BE2C (cell line): ENCODE results near the gene USP1.
A peak's percentile ranks its signal among the peaks of the same experiment; 100 is the strongest.

Experiments
- DNase-seq: peaks from one replicate; pipeline ENCODE4 v3.0.0-alpha.2; 2020
- H3K27me3 ChIP-seq: fragments of 250-450 bp; sonication (Bioruptor Pico); 2 replicates; pipeline ENCODE4 v1.5.1; 2020; ENCODE audit warnings: mild to moderate bottlenecking
- H3K36me3 ChIP-seq: fragments of 250-450 bp; sonication (Bioruptor Pico); 2 replicates; pipeline ENCODE4 v1.5.1; 2020; ENCODE audit warnings: mild to moderate bottlenecking
- H3K4me1 ChIP-seq: fragments of 250-450 bp; sonication (Bioruptor Pico); 2 replicates; pipeline ENCODE4 v1.5.1; 2020
- H3K4me3 ChIP-seq: 2 replicates; pipeline ENCODE4 v1.5.1; 2011; ENCODE audit warnings: low read depth, low read length
- H3K9me3 ChIP-seq: fragments of 250-450 bp; sonication (Bioruptor Pico); 2 replicates; pipeline ENCODE4 v1.5.1; 2020
- CTCF ChIP-seq: IDR thresholded peaks from 2 replicates; pipeline ENCODE4 v1.5.1; 2012; ENCODE audit warnings: mild to moderate bottlenecking, low read depth, low read length

USP1 gene

DNA sequence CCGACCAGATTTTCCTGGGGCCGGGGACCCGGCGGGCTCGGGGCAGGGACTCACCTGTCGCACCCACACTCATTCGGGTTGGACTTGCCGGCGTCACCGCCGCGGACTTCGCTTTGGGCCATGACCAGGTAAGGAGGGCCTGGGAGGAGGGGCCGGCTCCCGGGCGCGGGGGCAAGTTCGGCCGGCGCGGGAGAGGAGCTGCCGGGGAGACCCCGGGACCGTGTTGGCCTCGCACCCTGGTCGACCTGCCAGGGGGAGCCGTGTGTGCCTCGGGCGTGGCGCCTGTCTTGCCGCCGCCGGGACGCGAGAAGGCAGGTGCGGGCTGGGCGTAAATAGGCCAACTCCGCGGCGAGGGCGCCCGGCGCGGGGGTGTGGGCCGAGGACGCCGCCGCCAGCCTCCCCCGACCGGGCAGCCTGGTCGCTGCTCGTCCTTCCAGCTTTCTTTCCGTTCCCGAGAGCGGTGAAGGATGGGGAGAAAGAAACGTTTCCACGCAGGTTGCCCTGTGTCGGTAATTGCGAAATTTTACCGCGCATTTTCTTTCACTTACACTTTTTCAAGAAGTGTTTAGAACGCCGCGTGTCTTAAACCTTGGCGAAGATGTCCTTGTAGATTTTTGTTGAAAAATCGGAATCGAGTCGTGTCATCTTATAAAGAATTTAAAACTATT is 558 bp downstream of the USP1 start:
- Histone ChIP-seq H3K36me3 (peaks cover 13% of the 10 kb centered on the region), H3K4me3 (peak overlapping the region; percentile 82), H3K4me1 (no peaks in the 10 kb centered on the region), H3K9me3 (no peaks in the 10 kb centered on the region), H3K27me3 (no peaks in the 10 kb centered on the region)
- DNase-seq, result no peak
- no peak for TF ChIP-seq CTCF

DNA sequence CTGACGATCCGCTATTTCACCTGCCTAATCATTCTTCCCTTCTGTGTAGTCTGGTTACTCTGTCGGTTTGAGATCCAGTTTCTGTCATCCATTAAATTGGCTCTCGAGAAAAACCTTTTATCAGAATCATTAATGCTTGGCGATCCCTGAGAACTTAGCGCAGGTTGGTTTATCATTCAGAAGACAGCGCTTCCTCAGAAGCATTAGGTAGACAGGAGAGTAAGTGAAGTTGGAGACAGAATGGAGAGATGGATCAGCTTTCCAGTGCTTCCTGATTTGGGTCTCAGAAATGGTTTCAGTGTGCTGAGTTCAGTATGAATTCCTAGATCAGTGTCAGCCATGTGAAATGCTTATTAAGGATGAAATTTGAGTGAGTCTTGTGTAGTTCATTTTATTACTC is 1.3 kb downstream of the USP1 start:
- H3K27me3 ChIP-seq, result no peaks in the 10 kb centered on the region
- no peak for DNase-seq
- peak overlapping the region; percentile 82 for H3K4me3 ChIP-seq
- no peaks in the 10 kb centered on the region for H3K9me3 ChIP-seq
- peaks cover 15% of the 10 kb centered on the region for H3K36me3 ChIP-seq
- no peaks in the 10 kb centered on the region for H3K4me1 ChIP-seq
- no peak for TF ChIP-seq CTCF

DNA sequence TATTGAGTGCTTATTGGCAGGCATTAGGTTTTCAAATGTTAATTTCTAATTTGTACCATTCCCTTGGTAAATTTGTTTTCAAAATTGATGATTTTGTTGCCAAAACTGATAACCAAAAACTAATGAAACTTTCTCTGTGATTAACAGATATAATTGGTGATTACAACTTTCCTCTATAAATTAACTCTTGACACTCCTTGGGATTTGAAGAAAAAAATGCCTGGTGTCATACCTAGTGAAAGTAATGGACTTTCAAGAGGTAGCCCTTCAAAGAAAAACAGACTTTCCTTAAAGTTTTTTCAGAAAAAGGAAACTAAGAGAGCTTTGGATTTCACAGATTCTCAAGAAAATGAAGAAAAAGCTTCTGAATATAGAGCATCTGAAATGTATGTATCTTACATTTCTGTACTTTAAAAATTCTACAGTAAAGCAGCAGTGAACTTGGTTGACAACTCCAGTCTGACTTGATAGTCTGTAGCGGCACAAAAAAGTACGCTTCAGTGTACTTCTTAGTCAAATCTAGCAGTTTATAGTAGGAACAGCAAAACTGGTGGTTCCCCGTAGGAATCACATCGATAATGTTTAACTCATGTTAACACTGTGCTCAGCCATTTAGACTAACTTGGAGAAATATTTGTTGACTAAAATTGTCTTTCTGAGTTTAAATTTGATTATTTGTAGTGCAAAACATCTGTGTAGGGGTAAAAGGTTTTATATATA is 3.0 kb downstream of the USP1 start:
- peaks cover 16% of the 10 kb centered on the region for H3K36me3 ChIP-seq

GRCh38 chr1:62444701-62445100 is 7.9 kb downstream of the USP1 start:
- Histone ChIP-seq H3K4me3 (no peak overlapping the region), H3K36me3 (peaks cover 41% of the 10 kb centered on the region), H3K27me3 (no peaks in the 10 kb centered on the region), H3K9me3 (no peaks in the 10 kb centered on the region), H3K4me1 (no peaks in the 10 kb centered on the region)
- DNase-seq, result no peak
- TF ChIP-seq CTCF, result no peak

More for the DNA sequence above, 3.0 kb downstream of the USP1 start:
- H3K9me3 ChIP-seq, result no peaks in the 10 kb centered on the region
- no peak for TF ChIP-seq CTCF
- H3K4me1 ChIP-seq, result no peaks in the 10 kb centered on the region
- no peaks in the 10 kb centered on the region for H3K27me3 ChIP-seq
- H3K4me3 ChIP-seq, result no peak overlapping the region
- DNase-seq, result no peak

- no peak for DNase-seq
- peaks cover 29% of the 10 kb centered on the region for H3K36me3 ChIP-seq
- no peak for TF ChIP-seq CTCF
- H3K27me3 ChIP-seq, result no peaks in the 10 kb centered on the region
- no peak overlapping the region for H3K4me3 ChIP-seq
- no peaks in the 10 kb centered on the region for H3K9me3 ChIP-seq
- H3K4me1 ChIP-seq, result no peaks in the 10 kb centered on the region
Observed at GRCh38 chr1:62448221-62448933, 11.5 kb downstream of the USP1 start.
